Activated T-helper 2 cell treated with anti-CD3 and anti-CD28 coated beads, Interferon-gamma antibody, Interleukin-2, Interleukin-4, amounts not matched to agents 10 μg/mL and 5 μg/mL and 100 μg/mL, durations not matched to agents 14 hours and 24 hours and 36 hours (primary cell): Measurements from ENCODE around the gene GRIN3B. TPM values are rescaled to one million over a fixed set of nuclear protein-coding genes. Genes with fewer than 3 reads are reported as not detected.

Experiments used
- DNase-seq: peaks from one replicate; pipeline ENCODE4 v3.0.0; 2021; ENCODE audit warnings: low spot score
- H3K27ac Mint-ChIP-seq: one replicate; pipeline ENCODE4 v1.8.0; 2021; ENCODE audit warnings: mixed read lengths
- H3K27me3 Mint-ChIP-seq: one replicate; pipeline ENCODE4 v1.8.0; 2021; ENCODE audit warnings: low read depth, mixed read lengths
- H3K36me3 Mint-ChIP-seq: one replicate; pipeline ENCODE4 v1.8.0; 2021; ENCODE audit warnings: low read depth, mixed read lengths
- H3K4me1 Mint-ChIP-seq: one replicate; pipeline ENCODE4 v1.8.0; 2021; ENCODE audit warnings: low read depth, mixed read lengths
- H3K4me3 Mint-ChIP-seq: one replicate; pipeline ENCODE4 v1.8.0; 2021; ENCODE audit warnings: low read depth, mild to moderate bottlenecking, moderate library complexity, mixed read lengths
- H3K9me3 Mint-ChIP-seq: one replicate; pipeline ENCODE4 v1.8.0; 2021; ENCODE audit warnings: mixed read lengths
- intact Hi-C: fragments of 100-400 bp; cut with micrococcal nuclease; formaldehyde crosslinking; loops from one replicate; pipeline ENCODE4 v1.15.1; 2023
- total RNA-seq: library from RNA; stranded (reverse); gene quantifications from 2 replicates; pipeline ENCODE4 v1.2.3, GENCODE V29; 2022

The GRIN3B gene
- total RNA-seq, 1 donor from 2014 or later: not detected

DNA sequence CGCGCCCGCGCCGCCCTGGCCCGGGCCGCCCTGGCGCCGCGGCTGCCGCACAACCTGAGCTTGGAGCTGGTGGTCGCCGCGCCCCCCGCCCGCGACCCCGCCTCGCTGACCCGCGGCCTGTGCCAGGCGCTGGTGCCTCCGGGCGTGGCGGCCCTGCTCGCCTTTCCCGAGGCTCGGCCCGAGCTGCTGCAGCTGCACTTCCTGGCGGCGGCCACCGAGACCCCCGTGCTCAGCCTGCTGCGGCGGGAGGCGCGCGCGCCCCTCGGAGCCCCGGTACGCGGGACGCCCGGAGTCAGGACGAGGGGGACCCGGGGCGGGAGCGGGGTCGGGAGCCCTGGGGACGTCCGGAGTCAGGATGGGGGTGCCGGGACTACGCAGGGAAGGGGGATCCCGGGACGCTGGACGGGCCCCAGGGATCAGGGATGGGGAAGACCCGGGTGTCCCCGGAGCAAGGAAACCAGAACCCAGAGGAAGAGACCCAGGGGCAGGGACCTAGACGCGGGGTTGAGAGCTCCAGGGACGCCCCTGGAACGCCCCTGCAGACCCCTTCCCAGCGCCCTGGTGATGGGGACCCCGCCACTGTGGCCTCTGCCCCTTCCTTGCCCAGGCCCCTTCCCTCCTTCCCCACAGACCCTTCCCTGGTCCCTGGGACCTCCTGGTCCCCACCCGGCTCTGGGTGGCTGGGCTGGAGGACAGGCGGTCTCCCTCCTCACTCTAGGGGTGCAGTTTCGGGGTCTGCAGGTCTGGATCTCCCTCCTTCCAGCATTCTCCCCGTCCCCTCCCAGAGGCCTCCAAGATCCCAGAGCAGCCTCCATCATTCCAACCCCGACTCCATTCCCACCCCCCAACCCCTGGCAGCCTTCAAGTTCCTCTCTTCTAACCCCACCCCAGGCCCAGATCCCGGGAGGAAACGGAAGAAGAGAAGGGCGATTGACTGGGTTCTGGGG, 645 bp downstream of the GRIN3B start:
- no peak for DNase-seq
- Mint-ChIP-seq H3K27ac (no peak overlapping the region), H3K4me1 (peaks cover 1% of the 10 kb centered on the region), H3K27me3 (peaks cover 27% of the 10 kb centered on the region), H3K9me3 (no peaks in the 10 kb centered on the region), H3K36me3 (peaks cover 5% of the 10 kb centered on the region), H3K4me3 (no peak overlapping the region)
- intact Hi-C loops: loop anchor here (2.0 kb wide), 2 partner anchors 76 to 230 kb away; no protein-coding TSS in a partner anchor

DNA sequence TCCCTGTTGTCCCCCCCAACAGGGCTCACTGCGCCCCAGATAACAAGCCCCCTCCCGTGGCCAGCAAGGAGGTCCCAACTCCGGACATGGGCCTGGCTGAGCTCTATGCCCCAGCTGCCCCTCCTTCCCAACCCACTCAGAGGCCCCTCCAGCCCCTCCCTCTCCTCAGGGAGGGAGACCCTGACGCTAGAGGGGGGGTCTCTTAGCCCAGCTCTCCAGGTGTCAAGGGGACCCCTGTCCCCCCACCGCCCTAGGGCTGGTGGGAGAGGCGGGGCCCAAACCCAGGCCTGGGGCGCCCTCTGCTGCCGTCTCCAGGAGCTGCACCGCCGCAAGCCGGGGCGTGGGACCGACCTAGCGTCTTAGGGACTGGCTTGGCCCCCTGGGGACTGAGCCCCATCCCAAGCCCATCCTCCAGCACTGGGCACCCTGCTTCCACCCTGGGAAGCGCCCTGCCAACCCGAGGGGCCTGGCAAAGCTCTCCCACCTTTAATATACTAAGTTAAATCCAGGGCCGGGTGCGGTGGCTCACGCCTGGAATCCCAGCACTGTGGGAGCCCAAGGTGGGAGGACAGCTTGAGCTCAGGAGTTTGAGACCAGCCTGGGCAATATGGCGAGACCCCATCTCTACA, 1.4 kb downstream of the GRIN3B start:
- intact Hi-C loops: loop anchor here (2.0 kb wide), 2 partner anchors 77 to 231 kb away; no protein-coding TSS in a partner anchor
- no peaks in the 10 kb centered on the region for H3K36me3 Mint-ChIP-seq
- DNase-seq: peak; percentile 49
- H3K27me3 Mint-ChIP-seq: peaks cover 23% of the 10 kb centered on the region
- no peaks in the 10 kb centered on the region for H3K9me3 Mint-ChIP-seq
- no peak overlapping the region for H3K4me3 Mint-ChIP-seq
- H3K4me1 Mint-ChIP-seq: peaks cover 1% of the 10 kb centered on the region
- H3K27ac Mint-ChIP-seq: no peak overlapping the region

DNA sequence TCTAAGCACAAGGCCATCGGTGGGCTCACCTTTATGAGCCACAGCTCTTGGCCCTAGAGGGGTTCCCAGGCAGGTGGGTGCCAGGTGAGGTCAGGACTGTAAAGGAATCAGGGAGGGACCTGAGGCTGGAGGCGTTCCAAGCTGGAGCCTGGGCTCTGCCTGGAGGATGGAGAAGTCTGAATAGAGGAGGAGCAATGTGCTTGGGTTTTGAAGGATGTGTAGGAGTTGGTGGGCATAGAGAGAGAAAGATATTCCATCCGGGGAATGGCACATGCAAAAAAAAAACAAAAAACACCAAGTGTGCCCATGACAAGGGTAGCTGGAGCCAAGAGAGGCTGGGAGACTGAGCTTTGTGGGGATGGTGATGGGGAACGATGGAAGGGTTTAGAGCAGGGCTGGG, 2.4 kb downstream of the GRIN3B start:
- H3K4me3 Mint-ChIP-seq: no peak overlapping the region

DNA sequence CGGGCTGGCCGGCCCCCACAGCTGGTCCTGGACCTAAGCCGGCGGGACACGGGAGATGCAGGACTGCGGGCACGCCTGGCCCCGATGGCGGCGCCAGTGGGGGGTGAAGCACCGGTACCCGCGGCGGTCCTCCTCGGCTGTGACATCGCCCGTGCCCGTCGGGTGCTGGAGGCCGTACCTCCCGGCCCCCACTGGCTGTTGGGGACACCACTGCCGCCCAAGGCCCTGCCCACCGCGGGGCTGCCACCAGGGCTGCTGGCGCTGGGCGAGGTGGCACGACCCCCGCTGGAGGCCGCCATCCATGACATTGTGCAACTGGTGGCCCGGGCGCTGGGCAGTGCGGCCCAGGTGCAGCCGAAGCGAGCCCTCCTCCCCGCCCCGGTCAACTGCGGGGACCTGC, 3.1 kb downstream of the GRIN3B start:
- Mint-ChIP-seq H3K27ac (no peak overlapping the region), H3K36me3 (no peaks in the 10 kb centered on the region), H3K4me1 (peaks cover 1% of the 10 kb centered on the region), H3K9me3 (no peaks in the 10 kb centered on the region), H3K27me3 (peaks cover 15% of the 10 kb centered on the region), H3K4me3 (no peak overlapping the region)
- intact Hi-C loops: no loop called here
- DNase-seq: no peak

More for the DNA sequence above, 2.4 kb downstream of the GRIN3B start:
- no peaks in the 10 kb centered on the region for H3K36me3 Mint-ChIP-seq
- peaks cover 1% of the 10 kb centered on the region for H3K4me1 Mint-ChIP-seq
- intact Hi-C loops: no loop called here
- H3K9me3 Mint-ChIP-seq: no peaks in the 10 kb centered on the region
- no peak for DNase-seq
- peaks cover 22% of the 10 kb centered on the region for H3K27me3 Mint-ChIP-seq
- H3K27ac Mint-ChIP-seq: no peak overlapping the region

DNA sequence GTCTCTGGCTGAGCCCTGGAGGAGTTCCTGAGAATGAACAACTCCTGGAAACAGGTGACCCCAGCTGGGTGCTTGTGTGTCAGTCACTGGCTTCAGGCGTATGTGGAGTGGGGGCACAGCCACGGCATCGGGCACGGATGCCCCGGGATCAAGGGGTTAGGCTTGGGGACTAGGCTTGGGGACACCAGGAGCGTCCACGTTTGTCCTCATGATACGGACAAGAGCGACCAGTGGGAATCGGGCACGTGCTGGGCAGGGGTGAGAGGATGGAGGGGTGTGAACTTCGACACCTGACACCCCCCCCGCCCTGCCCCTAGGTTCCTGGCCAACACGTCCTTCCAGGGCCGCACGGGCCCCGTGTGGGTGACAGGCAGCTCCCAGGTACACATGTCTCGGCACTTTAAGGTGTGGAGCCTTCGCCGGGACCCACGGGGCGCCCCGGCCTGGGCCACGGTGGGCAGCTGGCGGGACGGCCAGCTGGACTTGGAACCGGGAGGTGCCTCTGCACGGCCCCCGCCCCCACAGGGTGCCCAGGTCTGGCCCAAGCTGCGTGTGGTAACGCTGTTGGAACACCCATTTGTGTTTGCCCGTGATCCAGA, 4.1 kb downstream of the GRIN3B start:
- intact Hi-C loops: no loop called here
- H3K9me3 Mint-ChIP-seq: no peaks in the 10 kb centered on the region
- H3K27ac Mint-ChIP-seq: no peak overlapping the region
- H3K4me1 Mint-ChIP-seq: peaks cover 1% of the 10 kb centered on the region
- no peak overlapping the region for H3K4me3 Mint-ChIP-seq
- peaks cover 7% of the 10 kb centered on the region for H3K27me3 Mint-ChIP-seq
- no peak for DNase-seq
- no peaks in the 10 kb centered on the region for H3K36me3 Mint-ChIP-seq

DNA sequence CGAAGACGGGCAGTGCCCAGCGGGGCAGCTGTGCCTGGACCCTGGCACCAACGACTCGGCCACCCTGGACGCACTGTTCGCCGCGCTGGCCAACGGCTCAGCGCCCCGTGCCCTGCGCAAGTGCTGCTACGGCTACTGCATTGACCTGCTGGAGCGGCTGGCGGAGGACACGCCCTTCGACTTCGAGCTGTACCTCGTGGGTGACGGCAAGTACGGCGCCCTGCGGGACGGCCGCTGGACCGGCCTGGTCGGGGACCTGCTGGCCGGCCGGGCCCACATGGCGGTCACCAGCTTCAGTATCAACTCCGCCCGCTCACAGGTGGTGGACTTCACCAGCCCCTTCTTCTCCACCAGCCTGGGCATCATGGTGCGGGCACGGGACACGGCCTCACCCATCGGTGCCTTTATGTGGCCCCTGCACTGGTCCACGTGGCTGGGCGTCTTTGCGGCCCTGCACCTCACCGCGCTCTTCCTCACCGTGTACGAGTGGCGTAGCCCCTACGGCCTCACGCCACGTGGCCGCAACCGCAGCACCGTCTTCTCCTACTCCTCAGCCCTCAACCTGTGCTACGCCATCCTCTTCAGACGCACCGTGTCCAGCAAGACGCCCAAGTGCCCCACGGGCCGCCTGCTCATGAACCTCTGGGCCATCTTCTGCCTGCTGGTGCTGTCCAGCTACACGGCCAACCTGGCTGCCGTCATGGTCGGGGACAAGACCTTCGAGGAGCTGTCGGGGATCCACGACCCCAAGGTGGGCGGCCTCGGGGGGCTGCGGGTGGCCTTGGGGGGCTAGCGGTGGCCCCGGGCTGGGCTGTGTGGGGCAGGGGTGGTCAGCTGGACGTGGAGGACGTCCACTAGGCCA, 4.8 kb downstream of the GRIN3B start:
- DNase-seq: no peak
- Mint-ChIP-seq H3K27me3 (peaks cover 3% of the 10 kb centered on the region), H3K4me1 (no peaks in the 10 kb centered on the region), H3K27ac (peak overlapping the region; percentile 39), H3K4me3 (no peak overlapping the region), H3K9me3 (no peaks in the 10 kb centered on the region), H3K36me3 (peaks cover 3% of the 10 kb centered on the region)
- intact Hi-C loops: no loop called here

DNA sequence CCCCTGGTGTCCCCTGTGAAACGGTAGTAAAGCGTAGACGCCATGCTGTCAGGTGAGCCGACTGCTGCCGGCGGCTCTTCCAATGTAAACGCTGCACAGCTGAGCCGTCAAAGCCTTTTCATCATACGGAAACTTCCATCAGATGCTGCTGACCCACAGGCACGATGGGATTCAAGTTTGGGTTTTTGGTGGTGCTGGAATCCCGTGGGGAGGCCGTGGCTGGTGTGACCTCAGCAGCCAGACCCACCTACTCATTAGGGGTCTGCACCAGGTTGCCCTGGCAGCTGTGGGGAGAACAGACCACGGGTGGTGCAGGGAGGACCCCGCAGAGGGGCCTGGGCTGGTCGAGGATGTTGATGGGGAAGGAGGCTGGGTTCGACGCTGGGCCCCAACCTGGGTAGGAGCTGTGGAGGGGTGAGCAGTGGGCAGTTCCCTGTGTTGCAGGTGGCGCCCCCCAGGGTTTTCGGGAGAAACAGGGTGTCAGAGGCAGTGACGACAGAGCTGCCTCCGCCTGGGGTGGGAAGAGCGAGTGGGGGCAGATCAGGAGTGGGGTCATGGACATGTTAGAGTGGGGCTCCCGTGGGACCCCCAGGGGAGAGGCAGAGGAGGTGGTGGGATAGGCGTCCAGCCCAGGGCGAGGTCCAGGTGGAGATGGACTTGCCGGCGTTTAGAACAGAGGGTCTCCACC, 6.6 kb downstream of the GRIN3B start:
- no peaks in the 10 kb centered on the region for H3K4me1 Mint-ChIP-seq
- H3K36me3 Mint-ChIP-seq: peaks cover 3% of the 10 kb centered on the region
- intact Hi-C loops: no loop called here
- no peak overlapping the region for H3K27ac Mint-ChIP-seq
- H3K4me3 Mint-ChIP-seq: no peak overlapping the region
- no peak for DNase-seq
- no peaks in the 10 kb centered on the region for H3K9me3 Mint-ChIP-seq
- H3K27me3 Mint-ChIP-seq: peaks cover 3% of the 10 kb centered on the region

DNA sequence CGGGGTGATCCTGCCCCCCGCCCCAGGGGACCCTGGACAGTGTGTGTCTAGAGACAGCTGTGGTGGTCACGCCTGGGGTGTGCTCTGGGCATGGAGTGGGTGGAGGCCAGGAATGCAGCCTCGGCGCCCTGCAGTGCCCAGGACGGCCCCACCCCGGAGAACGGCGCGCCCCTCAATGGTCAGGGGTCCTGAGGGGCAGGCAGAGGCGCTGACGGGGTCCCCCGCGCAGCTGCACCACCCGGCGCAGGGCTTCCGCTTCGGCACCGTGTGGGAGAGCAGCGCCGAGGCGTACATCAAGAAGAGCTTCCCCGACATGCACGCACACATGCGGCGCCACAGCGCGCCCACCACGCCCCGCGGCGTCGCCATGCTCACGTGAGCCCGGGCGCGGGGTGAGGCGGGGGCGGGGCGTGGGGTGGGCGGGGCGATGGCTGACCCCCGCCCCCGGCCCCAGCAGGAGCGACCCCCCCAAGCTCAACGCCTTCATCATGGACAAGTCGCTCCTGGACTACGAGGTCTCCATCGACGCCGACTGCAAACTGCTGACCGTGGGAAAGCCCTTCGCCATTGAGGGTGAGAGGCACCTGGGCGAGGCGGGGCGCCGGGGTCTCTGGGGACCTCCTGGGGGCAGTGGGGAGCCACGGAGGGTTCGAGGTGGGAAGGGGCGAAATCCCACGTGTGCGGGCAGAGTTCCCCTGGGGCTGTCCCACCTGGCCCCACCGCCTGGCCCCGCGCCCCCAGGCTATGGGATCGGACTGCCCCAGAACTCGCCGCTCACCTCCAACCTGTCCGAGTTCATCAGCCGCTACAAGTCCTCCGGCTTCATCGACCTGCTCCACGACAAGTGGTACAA, 7.4 kb downstream of the GRIN3B start:
- Mint-ChIP-seq H3K4me1 (no peaks in the 10 kb centered on the region), H3K27me3 (peaks cover 1% of the 10 kb centered on the region), H3K9me3 (no peaks in the 10 kb centered on the region), H3K4me3 (no peak overlapping the region), H3K27ac (no peak overlapping the region), H3K36me3 (peaks cover 3% of the 10 kb centered on the region)
- intact Hi-C loops: no loop called here
- no peak for DNase-seq

DNA sequence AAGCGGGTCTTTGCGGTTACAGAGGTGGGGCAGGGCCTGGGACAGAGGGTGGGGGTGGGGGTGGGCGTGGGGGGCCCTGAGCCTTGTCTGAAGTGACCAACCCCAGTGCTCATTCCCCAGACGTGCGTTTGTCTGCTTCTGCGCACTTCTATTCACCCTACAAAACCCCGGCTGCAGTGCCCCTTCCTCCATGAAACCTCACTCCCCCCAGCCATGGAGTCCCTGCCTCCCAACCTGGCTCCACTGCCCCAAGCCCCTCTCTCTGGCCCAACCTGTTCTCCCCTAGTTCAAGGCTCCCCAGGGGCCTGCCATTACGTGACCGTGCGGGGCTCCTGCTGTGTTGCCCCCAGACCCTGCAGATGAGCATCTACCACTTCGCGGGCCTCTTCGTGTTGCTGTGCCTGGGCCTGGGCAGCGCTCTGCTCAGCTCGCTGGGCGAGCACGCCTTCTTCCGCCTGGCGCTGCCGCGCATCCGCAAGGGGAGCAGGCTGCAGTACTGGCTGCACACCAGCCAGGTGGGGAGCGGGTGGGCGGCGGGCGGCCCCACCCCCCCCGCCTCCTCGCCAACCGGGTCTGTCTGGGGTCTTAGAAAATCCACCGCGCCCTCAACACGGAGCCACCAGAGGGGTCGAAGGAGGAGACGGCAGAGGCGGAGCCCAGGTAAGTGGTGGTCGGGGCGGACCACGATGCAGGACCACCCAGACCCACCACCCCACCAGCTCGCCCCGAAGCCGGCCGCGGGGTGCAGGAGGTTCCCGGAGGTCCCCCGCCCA, 8.2 kb downstream of the GRIN3B start:
- Mint-ChIP-seq H3K4me3 (no peak overlapping the region), H3K27me3 (no peaks in the 10 kb centered on the region), H3K4me1 (no peaks in the 10 kb centered on the region), H3K27ac (no peak overlapping the region), H3K9me3 (no peaks in the 10 kb centered on the region), H3K36me3 (peaks cover 3% of the 10 kb centered on the region)
- intact Hi-C loops: no loop called here
- no peak for DNase-seq

DNA sequence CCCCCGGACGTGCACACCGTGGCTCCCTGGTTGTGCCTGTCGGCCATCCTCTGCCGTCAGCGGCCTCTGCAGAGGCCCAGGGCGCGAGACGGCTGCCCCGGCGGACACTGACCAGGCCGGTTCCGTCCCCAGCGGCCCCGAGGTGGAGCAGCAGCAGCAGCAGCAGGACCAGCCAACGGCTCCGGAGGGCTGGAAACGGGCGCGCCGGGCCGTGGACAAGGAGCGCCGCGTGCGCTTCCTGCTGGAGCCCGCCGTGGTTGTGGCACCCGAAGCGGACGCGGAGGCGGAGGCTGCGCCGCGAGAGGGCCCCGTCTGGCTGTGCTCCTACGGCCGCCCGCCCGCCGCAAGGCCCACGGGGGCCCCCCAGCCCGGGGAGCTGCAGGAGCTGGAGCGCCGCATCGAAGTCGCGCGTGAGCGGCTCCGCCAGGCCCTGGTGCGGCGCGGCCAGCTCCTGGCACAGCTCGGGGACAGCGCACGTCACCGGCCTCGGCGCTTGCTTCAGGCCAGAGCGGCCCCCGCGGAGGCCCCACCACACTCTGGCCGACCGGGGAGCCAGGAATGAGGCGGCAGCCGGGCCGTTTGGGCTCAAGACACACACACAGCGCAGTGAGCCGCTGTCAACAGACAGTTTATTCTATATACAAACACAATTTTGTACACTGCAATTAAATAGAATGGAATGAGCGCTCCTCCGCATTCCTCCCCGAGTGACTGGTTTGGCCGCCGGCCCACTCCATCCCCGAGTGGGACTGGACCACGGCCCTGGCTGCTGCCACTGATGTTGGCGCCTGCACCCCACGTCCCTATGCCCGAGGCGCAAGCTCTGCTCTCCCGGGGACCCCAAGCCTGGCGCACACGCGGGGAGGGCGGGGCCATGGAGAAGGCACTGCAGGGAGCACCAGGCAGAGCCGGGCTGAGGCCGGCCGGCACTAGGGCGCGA, 9.1 kb downstream of the GRIN3B start:
- DNase-seq: no peak
- Mint-ChIP-seq H3K4me1 (no peaks in the 10 kb centered on the region), H3K36me3 (peaks cover 3% of the 10 kb centered on the region), H3K9me3 (no peaks in the 10 kb centered on the region), H3K27me3 (no peaks in the 10 kb centered on the region), H3K4me3 (no peak overlapping the region), H3K27ac (no peak overlapping the region)
- intact Hi-C loops: no loop called here
